DND-41 (cell line): Measurements from ENCODE around the gene IDUA.

ENCODE experiments used
- ATAC-seq: fragments of 200-7000 bp; cut with Tn5 transposase; 3 replicates; pipeline ENCODE4 v1.9.1; 2021; ENCODE audit warnings: low read depth; ENCODE audit not compliant: insufficient read depth
- DNase-seq: peaks from one replicate; pipeline ENCODE4 v3.0.0-alpha.2; 2020
- H2AFZ ChIP-seq: 2 replicates; pipeline ENCODE4 v1.6.0; 2012; ENCODE audit warnings: low read depth, low read length
- H3K27ac ChIP-seq: 2 replicates; pipeline ENCODE4 v1.5.1; 2012; ENCODE audit warnings: low read length, inconsistent platforms
- H3K27me3 ChIP-seq: fragments of 200-600 bp; sonication (generic); 2 replicates; pipeline ENCODE4 v1.6.0; 2012; ENCODE audit warnings: low read length, mild to moderate bottlenecking, inconsistent platforms; ENCODE audit not compliant: insufficient read depth, poor library complexity
- H3K36me3 ChIP-seq: 2 replicates; pipeline ENCODE4 v1.5.1; 2012; ENCODE audit warnings: low read length, inconsistent platforms; ENCODE audit not compliant: insufficient read depth
- H3K4me1 ChIP-seq: 2 replicates; pipeline ENCODE4 v1.5.1; 2012; ENCODE audit warnings: mild to moderate bottlenecking, low read length; ENCODE audit not compliant: insufficient read depth
- H3K4me2 ChIP-seq: 2 replicates; pipeline ENCODE4 v1.6.0; 2012; ENCODE audit warnings: mild to moderate bottlenecking, moderate library complexity, low read length, inconsistent platforms; ENCODE audit not compliant: insufficient read depth
- H3K4me3 ChIP-seq, 2 experiments: fragments of 200-600 bp in 1 of 2; shearing (Covaris generic) in 1 of 2; 2 replicates each; pipeline ENCODE4 v1.5.1; 2012 to 2016; ENCODE audit warnings: inconsistent platforms in 2 of 2, low read length in 2 of 2, mild to moderate bottlenecking in 2 of 2, low read depth in 1 of 2, moderate library complexity in 1 of 2
- H3K79me2 ChIP-seq: 2 replicates; pipeline ENCODE4 v1.6.0; 2012; ENCODE audit warnings: low read length, inconsistent platforms; ENCODE audit not compliant: insufficient read depth
- H3K9ac ChIP-seq: 2 replicates; pipeline ENCODE4 v1.6.0; 2012; ENCODE audit warnings: low read depth, mild to moderate bottlenecking, inconsistent platforms, low read length, moderate library complexity
- H3K9me3 ChIP-seq: 2 replicates; pipeline ENCODE4 v1.5.1; 2012; ENCODE audit warnings: low read length, moderate library complexity, mild to moderate bottlenecking, inconsistent platforms; ENCODE audit not compliant: insufficient read depth, severe bottlenecking
- H4K20me1 ChIP-seq: 2 replicates; pipeline ENCODE4 v1.6.0; 2012; ENCODE audit warnings: low read length; ENCODE audit not compliant: insufficient read depth
- EZH2 ChIP-seq: IDR thresholded peaks from 3 replicates; pipeline ENCODE4 v1.6.1; 2012; ENCODE audit warnings: borderline replicate concordance, low read depth, mild to moderate bottlenecking, moderate library complexity, low read length, inconsistent platforms; ENCODE audit not compliant: severe bottlenecking
- TF ChIP-seq, protein P1 (sequence below): IDR thresholded peaks from 2 replicates; pipeline ENCODE4 v1.5.1; 2012; ENCODE audit warnings: borderline replicate concordance, low read length, moderate library complexity, mild to moderate bottlenecking; ENCODE audit not compliant: poor library complexity, severe bottlenecking; ENCODE audit errors: extremely low read depth

IDUA gene

DNA sequence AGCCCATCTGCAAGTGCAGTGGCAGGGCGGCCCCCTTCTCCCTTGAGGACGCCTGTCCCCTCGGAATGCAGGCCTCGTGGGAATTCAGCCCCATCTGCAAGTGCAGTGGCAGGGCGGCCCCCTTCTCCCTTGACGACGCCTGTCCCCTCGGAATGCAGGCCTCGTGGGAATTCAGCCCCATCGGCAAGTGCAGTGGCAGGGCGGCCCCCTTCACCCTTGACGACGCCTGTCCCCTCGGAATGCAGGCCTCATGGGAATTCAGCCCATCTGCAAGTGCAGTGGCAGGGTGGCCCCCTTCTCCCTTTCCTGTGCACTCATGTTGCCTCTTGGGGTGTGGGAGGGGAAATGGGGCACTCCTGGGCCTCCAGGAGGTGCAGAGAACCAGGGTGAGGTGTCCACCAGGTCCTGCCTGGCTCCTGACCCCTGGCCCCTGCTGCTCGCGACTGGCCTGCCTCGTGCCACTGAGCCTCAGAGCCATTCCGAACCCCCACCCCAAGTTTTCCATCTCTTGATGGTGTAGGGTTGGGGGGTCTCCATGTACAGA is 13.1 kb downstream of the IDUA start:
- Histone ChIP-seq H3K36me3 (no peaks in the 10 kb centered on the region), H3K9ac (no peak overlapping the region), H3K4me2 (no peak overlapping the region), H3K9me3 (no peaks in the 10 kb centered on the region), H3K79me2 (no peaks in the 10 kb centered on the region), H4K20me1 (peaks cover 11% of the 10 kb centered on the region; the same call in 1 of the 2 replicates), H3K27me3 (no peaks in the 10 kb centered on the region), H2AFZ (no peak overlapping the region), H3K27ac (no peak overlapping the region), H3K4me1 (no peaks in the 10 kb centered on the region), H3K4me3 (no peak overlapping the region)
- DNase-seq (no peak), ATAC-seq (no peak)
- TF ChIP-seq, protein P1, sequence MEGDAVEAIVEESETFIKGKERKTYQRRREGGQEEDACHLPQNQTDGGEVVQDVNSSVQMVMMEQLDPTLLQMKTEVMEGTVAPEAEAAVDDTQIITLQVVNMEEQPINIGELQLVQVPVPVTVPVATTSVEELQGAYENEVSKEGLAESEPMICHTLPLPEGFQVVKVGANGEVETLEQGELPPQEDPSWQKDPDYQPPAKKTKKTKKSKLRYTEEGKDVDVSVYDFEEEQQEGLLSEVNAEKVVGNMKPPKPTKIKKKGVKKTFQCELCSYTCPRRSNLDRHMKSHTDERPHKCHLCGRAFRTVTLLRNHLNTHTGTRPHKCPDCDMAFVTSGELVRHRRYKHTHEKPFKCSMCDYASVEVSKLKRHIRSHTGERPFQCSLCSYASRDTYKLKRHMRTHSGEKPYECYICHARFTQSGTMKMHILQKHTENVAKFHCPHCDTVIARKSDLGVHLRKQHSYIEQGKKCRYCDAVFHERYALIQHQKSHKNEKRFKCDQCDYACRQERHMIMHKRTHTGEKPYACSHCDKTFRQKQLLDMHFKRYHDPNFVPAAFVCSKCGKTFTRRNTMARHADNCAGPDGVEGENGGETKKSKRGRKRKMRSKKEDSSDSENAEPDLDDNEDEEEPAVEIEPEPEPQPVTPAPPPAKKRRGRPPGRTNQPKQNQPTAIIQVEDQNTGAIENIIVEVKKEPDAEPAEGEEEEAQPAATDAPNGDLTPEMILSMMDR, result no peak
- no peak for TF ChIP-seq EZH2

DNA sequence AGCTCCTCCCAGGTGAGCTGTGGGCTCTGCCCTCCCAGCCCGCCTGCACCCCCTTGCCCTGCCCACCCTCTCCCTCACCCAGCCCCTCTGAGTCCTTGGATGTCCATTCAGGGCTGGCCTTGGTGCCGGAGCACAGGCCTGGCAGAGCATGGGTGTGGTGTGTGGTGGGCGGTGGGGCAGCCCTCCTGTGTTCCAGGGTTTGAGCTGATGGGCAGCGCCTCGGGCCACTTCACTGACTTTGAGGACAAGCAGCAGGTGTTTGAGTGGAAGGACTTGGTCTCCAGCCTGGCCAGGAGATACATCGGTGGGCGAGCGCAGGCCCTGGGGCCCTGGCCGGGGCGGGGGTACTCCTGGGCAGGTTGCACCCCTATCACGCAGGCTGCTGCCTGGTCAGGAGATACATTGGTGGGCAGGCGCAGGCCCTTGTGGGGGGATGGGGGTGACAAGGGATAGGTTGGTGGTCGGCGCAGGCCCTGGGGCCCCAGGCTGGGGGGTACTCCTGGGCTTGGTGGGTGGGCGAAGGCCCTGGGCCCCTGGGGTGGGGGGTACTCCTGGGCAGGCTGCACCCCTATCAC is 13.9 kb downstream of the IDUA start:
- Histone ChIP-seq H3K4me3 (no peak overlapping the region), H3K27ac (no peak overlapping the region), H4K20me1 (peaks cover 9% of the 10 kb centered on the region; the same call in 1 of the 2 replicates), H3K27me3 (no peaks in the 10 kb centered on the region), H3K4me1 (no peaks in the 10 kb centered on the region), H3K79me2 (no peaks in the 10 kb centered on the region), H3K36me3 (no peaks in the 10 kb centered on the region), H2AFZ (no peak overlapping the region), H3K9ac (no peak overlapping the region), H3K4me2 (no peak overlapping the region), H3K9me3 (no peaks in the 10 kb centered on the region)
- no peak for TF ChIP-seq EZH2
- TF ChIP-seq, protein P1, result no peak
- ATAC-seq (no peak), DNase-seq (no peak)

GRCh38 chr4:1001561-1002130 is 14.8 kb downstream of the IDUA start:
- no peaks in the 10 kb centered on the region for H3K27me3 ChIP-seq
- H3K79me2 ChIP-seq, result no peaks in the 10 kb centered on the region
- H4K20me1 ChIP-seq, result peaks cover 3% of the 10 kb centered on the region; the same call in 1 of the 2 replicates
- ATAC-seq (no peak), DNase-seq (no peak)
- no peak overlapping the region for H2AFZ ChIP-seq
- no peak overlapping the region for H3K27ac ChIP-seq
- no peaks in the 10 kb centered on the region for H3K36me3 ChIP-seq
- TF ChIP-seq, protein P1, result no peak
- no peak for TF ChIP-seq EZH2
- H3K4me3 ChIP-seq, result no peak overlapping the region
- no peak overlapping the region for H3K9ac ChIP-seq
- no peaks in the 10 kb centered on the region for H3K4me1 ChIP-seq
- no peak overlapping the region for H3K4me2 ChIP-seq
- H3K9me3 ChIP-seq, result no peaks in the 10 kb centered on the region
